GM21447 (cell line): ENCODE data around the gene LPP.

ENCODE experiments used
- ATAC-seq: cut with Tn5 transposase; IDR thresholded peaks from one replicate; pipeline ENCODE4 v1.9.1; 2021; ENCODE audit not compliant: unreplicated experiment

The LPP gene

GRCh38 chr3:188392076-188392475 is 238.1 kb downstream of the LPP start:
- no peak for ATAC-seq

- no peak for ATAC-seq
Observed at GRCh38 chr3:188394623-188395022, 240.7 kb downstream of the LPP start.

GRCh38 chr3:188396251-188396650 is 242.3 kb downstream of the LPP start:
- ATAC-seq: no peak

GRCh38 chr3:188396900-188397299 is 242.9 kb downstream of the LPP start:
- no peak for ATAC-seq

- no peak for ATAC-seq
Observed at GRCh38 chr3:188397766-188398705, 244.1 kb downstream of the LPP start.

- peak; percentile 95 for ATAC-seq
Observed at GRCh38 chr3:188400494-188401243, 246.7 kb downstream of the LPP start.

GRCh38 chr3:188401244-188401993 is 247.5 kb downstream of the LPP start:
- no peak for ATAC-seq

- no peak for ATAC-seq
Observed at GRCh38 chr3:188402229-188402628, 248.3 kb downstream of the LPP start.

GRCh38 chr3:188403404-188403803 is 249.4 kb downstream of the LPP start:
- ATAC-seq: no peak

GRCh38 chr3:188404124-188404523 is 250.2 kb downstream of the LPP start:
- no peak for ATAC-seq

- no peak for ATAC-seq
Observed at GRCh38 chr3:188404701-188405100, 250.7 kb downstream of the LPP start.

GRCh38 chr3:188407158-188407880 is 253.4 kb downstream of the LPP start:
- no peak for ATAC-seq

- no peak for ATAC-seq
Observed at GRCh38 chr3:188408831-188409230, 254.9 kb downstream of the LPP start.

GRCh38 chr3:188411750-188412149 is 257.8 kb downstream of the LPP start:
- no peak for ATAC-seq

- ATAC-seq: no peak
Observed at GRCh38 chr3:188415196-188415595, 261.2 kb downstream of the LPP start.

GRCh38 chr3:188416041-188416440 is 262.1 kb downstream of the LPP start:
- ATAC-seq: no peak

- ATAC-seq: no peak
Observed at GRCh38 chr3:188417271-188417696, 263.3 kb downstream of the LPP start.

GRCh38 chr3:188417766-188418165 is 263.8 kb downstream of the LPP start:
- no peak for ATAC-seq

GRCh38 chr3:188421151-188421821 is 267.3 kb downstream of the LPP start:
- ATAC-seq: peak; percentile 35
